Esophagus muscularis mucosa (tissue), 4 donors: ENCODE results near the gene PBRM1.

Experiments
- CTCF ChIP-seq, 3 experiments: fragments of 200-600 bp in 2 of 3; fragments of 450-650 bp in 1 of 3; sonication (generic) in 2 of 3; IDR thresholded peaks; one replicate each; pipeline ENCODE4 v1.5.1; 2017 to 2019; ENCODE audit warnings: antibody characterized with exemption in 3 of 3, mild to moderate bottlenecking in 2 of 3, moderate library complexity in 1 of 3
- EP300 ChIP-seq: sonication (generic); formaldehyde crosslinking; IDR thresholded peaks from one replicate; pipeline ENCODE4 v1.6.1; 2017; ENCODE audit warnings: antibody characterized with exemption
- POLR2AphosphoS5 ChIP-seq, 2 donors: sonication (generic); formaldehyde crosslinking; IDR thresholded peaks; one replicate each; pipeline ENCODE4 v1.6.1; 2017; ENCODE audit warnings: antibody characterized with exemption in 2 of 2

DNA sequence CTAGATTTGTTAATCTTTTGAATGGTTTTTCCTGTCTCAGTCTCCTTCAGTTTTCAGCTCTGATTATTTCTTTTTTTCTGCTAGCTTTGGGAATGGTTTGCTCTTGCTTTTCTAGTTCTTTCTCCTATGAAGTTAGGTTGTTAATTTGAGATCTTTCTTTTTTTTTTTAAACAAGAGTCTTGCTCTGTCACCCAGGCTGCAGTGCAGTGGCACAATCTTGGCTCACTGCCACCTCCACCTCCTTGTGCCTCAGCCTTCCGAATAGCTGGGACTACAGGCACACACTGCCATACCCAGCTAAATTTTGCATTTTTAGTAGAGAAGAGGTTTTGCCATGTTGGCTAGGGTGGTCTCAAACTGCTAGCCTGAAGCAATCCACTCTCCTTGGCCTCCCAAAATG, 92.6 kb downstream of the PBRM1 start:
- TF ChIP-seq CTCF (IDR thresholded peaks at IDR 0.05) (no peak), EP300 (no peak), POLR2AphosphoS5 (IDR thresholded peaks at IDR 0.05) (no peak)
